Measurements from ENCODE around the gene DYNLL2.
"Not testable (repeated sequence)": the region's sequence is repeated elsewhere in the genome, so short reads cannot be mapped to it uniquely, and the experiment has no call there.

The DYNLL2 gene

DNA sequence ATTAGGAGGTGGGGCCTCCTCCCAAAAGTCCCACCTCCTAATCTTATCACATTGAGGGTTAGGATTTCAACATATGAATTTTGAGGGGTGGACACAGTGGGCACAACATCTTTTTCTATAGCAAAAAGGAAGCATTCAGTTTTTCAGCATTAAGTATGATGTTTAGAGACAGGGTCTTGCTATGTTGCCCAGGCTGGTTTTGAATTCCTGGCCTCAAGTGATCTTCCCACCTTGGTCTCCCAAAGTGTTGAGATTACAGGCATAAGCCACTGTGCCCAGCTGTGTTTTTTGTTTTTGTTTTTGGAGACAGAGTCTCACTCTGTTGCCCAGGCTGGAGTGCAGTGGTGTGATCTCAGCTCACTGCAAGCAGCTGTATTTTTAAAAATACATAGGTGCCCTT is 18.7 kb downstream of the DYNLL2 start:
- not testable (repeated sequence) for DNase-seq (ENCODE audit: low read depth, low spot score)

GRCh38 chr17:58105093-58105492 is 21.9 kb downstream of the DYNLL2 start:
- DNase-seq (ENCODE audit: low read depth, low spot score), result no peak

DNA sequence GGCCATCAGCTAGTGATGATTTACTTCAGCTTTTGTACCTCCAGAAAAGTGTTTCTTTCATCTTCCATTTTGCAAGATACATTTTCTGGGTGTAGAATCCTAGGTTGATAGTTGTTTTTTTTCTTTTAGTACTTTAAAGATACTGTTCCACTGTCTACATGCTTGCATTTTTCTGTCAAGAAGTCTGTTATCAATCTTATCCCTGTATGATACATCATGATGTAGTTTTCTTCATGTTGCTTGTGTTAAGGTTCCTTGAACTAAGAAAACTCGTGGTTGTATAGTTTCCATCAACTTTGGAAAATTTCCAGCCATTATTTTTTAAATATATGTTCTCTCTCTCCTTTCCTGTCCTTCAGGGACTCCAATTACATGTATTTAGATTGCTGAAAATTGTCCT is 24.1 kb downstream of the DYNLL2 start:
- DNase-seq (ENCODE audit: low read depth, low spot score), result no peak

GRCh38 chr17:58109197-58109596 is 26.0 kb downstream of the DYNLL2 start:
- no peak for DNase-seq (ENCODE audit: low read depth, low spot score)

DNA sequence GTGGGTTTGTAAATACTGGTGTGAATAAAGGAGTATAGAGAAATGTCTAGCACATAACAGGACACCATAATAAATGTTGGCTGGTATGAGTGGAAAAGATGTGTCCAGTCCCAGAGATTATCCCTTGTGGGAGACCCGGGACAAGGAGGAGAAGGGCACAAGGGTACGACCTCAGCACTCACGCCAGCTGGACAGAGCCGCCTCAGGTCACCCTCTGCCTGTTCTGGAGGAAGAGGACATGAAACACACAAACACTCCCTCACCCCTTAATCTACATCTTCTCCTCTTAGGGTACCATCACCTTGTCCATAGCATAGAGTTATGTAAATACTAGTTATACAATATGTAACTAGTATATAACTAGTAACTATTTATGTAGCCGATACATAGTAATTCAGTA is 26.8 kb downstream of the DYNLL2 start:
- no peak for DNase-seq (ENCODE audit: low read depth, low spot score)

DNA sequence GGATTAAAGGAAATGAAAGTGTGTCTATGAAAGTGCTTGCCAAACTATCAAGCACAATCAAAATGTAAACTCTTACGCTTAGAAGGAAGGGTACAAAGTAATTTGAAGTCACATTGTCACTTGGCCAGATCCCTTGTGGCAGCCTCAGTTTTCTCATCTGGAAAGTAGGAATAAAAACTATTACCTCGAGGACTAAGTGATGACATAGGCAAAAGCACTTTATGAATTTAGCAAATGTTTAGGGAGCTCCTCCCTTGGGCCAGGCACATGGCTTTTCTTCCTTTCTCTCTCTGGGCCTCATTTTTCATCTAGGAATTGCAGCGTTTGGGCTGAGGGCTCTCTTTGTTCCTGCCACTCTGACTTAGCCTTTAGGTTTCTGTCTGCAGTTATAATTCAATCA is 28.5 kb downstream of the DYNLL2 start:
- no peak for DNase-seq (ENCODE audit: low read depth, low spot score)

- DNase-seq (ENCODE audit: low read depth, low spot score), result no peak
These were observed 29.9 kb downstream of the DYNLL2 start for GRCh38 chr17:58112970-58113631.

DNA sequence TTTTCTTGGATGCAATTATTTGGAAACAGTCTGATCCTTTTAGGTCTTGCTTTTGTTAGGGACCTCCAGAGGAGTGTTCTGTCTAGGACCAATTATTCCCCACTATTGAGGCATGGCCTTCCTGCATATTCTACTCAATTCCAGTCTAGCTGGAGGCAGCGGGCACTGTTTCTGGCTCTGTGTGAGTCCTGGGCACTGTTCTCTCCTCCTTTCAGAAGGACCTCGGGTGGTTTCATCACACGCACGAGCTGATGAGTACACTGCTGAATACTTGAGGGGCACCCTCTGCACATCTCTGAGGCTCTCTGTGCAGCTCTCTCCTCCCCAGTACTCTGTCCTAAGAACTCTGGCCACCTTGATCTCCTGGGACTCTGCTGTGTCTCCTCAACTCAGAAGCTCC is 30.7 kb downstream of the DYNLL2 start:
- no peak for DNase-seq (ENCODE audit: low read depth, low spot score)

DNA sequence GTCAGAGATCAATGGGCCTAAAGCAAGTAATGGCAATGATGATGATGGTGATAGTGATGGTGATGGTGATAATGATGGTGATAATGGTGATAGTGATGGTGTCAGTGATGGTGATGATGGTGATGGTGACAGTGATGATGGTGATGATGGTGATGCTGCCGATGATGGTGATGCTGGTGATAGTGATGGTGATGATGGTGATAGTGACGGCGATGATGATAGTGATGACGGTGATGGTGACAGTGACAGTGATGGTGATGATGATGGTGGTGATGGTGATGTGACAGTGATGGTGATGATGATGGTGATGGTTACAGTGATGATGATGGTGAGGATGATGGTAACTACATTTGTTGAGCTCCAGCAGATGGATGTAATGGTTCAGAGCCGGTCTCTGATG is 34.2 kb downstream of the DYNLL2 start:
- DNase-seq (ENCODE audit: low read depth, low spot score), result no peak

GRCh38 chr17:58119491-58119890 is 36.3 kb downstream of the DYNLL2 start:
- no peak for DNase-seq (ENCODE audit: low read depth, low spot score)

- DNase-seq (ENCODE audit: low read depth, low spot score), result no peak
These were observed 37.1 kb downstream of the DYNLL2 start for GRCh38 chr17:58120195-58120822.

- no peak for DNase-seq (ENCODE audit: low read depth, low spot score)
These were observed 38.7 kb downstream of the DYNLL2 start for GRCh38 chr17:58121925-58122324.

DNA sequence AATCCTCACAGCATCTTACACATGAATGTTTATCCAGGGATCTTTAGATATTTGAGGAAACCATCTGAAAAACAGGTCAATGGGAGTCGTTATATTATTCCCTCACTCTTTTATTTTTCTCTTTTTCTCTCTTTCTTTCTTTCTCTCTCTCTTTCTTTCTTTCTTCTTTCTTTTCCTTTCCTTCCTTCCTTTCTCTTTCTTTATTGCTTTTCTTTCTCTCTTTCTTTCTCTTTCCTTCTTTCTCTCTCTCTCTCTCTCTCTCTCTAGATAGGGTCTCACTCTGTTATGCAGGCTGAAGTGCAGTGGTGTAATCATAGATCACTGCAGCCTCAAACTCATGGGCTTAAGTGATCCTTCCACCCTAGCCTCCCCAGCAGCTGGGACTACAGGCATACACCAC is 44.6 kb downstream of the DYNLL2 start:
- DNase-seq (ENCODE audit: low read depth, low spot score), result no peak

- DNase-seq (ENCODE audit: low read depth, low spot score), result not testable (repeated sequence)
These were observed 49.5 kb downstream of the DYNLL2 start for GRCh38 chr17:58132697-58133096.

GRCh38 chr17:58136669-58137279 is 53.6 kb downstream of the DYNLL2 start:
- DNase-seq (ENCODE audit: low read depth, low spot score), result no peak

DNA sequence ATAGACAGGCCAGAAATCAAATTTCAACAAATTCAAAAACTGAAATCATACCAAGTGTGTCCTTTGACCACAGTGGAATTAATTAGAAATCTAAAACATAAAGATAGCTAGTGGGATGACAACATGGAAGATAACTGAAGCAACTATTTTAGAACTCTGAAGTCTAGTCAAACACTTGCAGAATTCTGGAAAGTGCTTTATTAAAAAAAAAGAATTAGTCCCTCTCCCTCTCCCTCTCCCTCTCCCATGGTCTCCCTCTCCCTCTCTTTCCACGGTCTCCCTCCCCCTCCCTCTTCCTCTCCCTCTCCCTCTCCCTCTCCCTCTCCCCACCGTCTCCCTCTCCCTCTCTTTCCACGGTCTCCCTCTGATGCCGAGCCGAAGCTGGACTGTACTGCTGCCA is 58.3 kb downstream of the DYNLL2 start:
- no peak for DNase-seq (ENCODE audit: low read depth, low spot score)

DNA sequence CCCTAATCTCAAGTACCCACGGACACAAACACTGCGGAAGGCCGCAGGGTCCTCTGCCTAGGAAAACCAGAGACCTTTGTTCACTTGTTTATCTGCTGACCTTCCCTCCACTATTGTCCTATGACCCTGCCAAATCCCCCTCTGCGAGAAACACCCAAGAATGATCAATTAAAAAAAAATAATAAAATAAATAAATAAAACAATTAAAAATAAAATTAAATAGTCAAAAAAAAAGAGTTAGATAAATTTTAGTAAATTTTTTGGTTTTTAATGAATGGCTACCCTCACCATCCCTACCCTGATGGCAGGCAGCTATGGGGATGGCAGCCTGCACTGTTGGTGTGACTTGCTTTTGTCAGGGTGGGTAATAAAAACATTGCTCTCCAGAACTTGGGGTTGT is 60.1 kb downstream of the DYNLL2 start:
- not testable (repeated sequence) for DNase-seq (ENCODE audit: low read depth, low spot score)

DNA sequence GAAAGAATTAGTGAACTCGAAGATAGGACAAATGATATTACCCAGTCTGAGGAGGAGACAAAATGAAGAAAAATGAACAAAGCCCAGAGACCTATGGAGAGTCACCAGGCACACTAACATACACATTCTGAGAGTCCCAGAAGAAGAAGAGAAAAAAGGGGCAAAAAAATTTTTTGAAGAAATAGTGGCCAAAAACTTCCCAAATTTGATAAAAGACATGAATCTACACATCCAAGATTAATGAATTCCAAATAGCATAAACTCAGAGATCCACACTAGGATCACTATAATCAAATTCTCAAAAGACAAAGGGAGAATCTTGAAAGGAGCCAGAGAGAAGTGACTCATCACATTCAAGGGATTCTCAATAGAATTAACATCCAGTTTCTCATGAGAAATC is 61.6 kb downstream of the DYNLL2 start:
- no peak for DNase-seq (ENCODE audit: low read depth, low spot score)
